ENCODE results near the gene NYAP2.

DNA sequence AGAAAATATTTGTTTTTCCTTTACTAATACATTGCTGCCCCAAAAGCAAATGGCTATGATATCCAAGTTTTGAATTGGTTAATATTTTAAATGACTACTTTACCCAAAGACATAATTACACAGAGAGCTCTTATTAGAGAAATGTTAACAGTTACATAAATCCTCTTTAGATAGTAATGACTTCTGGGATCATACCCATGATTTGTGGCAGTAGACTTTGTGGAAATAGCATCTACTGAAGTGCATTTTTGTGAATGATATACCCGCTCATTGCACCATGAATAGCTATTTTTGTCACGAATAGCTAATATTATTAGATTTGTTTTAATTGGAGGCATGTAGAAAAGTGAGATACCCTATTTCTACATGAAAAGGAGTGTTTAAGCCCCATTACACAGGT, 15.8 kb downstream of the NYAP2 start:
- TF ChIP-seq EZH2 (IDR thresholded peaks at IDR 0.05): no peak
- TF ChIP-seq, protein P1, sequence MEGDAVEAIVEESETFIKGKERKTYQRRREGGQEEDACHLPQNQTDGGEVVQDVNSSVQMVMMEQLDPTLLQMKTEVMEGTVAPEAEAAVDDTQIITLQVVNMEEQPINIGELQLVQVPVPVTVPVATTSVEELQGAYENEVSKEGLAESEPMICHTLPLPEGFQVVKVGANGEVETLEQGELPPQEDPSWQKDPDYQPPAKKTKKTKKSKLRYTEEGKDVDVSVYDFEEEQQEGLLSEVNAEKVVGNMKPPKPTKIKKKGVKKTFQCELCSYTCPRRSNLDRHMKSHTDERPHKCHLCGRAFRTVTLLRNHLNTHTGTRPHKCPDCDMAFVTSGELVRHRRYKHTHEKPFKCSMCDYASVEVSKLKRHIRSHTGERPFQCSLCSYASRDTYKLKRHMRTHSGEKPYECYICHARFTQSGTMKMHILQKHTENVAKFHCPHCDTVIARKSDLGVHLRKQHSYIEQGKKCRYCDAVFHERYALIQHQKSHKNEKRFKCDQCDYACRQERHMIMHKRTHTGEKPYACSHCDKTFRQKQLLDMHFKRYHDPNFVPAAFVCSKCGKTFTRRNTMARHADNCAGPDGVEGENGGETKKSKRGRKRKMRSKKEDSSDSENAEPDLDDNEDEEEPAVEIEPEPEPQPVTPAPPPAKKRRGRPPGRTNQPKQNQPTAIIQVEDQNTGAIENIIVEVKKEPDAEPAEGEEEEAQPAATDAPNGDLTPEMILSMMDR (IDR thresholded peaks at IDR 0.05): no peak
